ENCODE measurements around the gene CUL2. TPM values are rescaled to one million over a fixed set of nuclear protein-coding genes. Genes with fewer than 3 reads are reported as not detected.

The CUL2 gene
- total and polyA plus RNA-seq, 3 donors from 2014 or later: 37.6 to 47.0 (median 43.8) TPM

GRCh38 chr10:35020481-35020880 lies 69.7 kb downstream of the CUL2 start:
- H3K27ac ChIP-seq: no peak overlapping the region
- no peak overlapping the region for H3K4me3 ChIP-seq
- WGBS, 2 donors: 86% methylated on average over 2 of the region's 2 CpGs
- intact Hi-C loops (cut with DNase I; ENCODE audit: low total_unique reads): no loop called here
- TF ChIP-seq CTCF (IDR thresholded peaks at IDR 0.05) (no peak), POLR2A (IDR thresholded peaks at IDR 0.05) (no peak)
- H3K4me1 ChIP-seq: no peaks in the 10 kb centered on the region
- no peaks in the 10 kb centered on the region for H3K27me3 ChIP-seq
- H3K36me3 ChIP-seq (ENCODE audit: low read depth, missing control alignments): no peaks in the 10 kb centered on the region
- H3K9me3 ChIP-seq: no peaks in the 10 kb centered on the region
- DNase-seq: no peak

- no peak for TF ChIP-seq POLR2A (IDR thresholded peaks at IDR 0.05)
- no peaks in the 10 kb centered on the region for H3K9me3 ChIP-seq
- H3K27me3 ChIP-seq: no peaks in the 10 kb centered on the region
- H3K27ac ChIP-seq: no peak overlapping the region
- intact Hi-C loops (cut with DNase I; ENCODE audit: low total_unique reads): no loop called here
- H3K4me1 ChIP-seq: no peaks in the 10 kb centered on the region
- DNase-seq: no peak
- 87% methylated on average over 8 of the region's 8 CpGs for WGBS, 2 donors
- H3K4me3 ChIP-seq: no peak overlapping the region
- no peaks in the 10 kb centered on the region for H3K36me3 ChIP-seq (ENCODE audit: low read depth, missing control alignments)
Observed at GRCh38 chr10:35019041-35020024, 70.8 kb downstream of the CUL2 start.

GRCh38 chr10:35017608-35018007 lies 72.5 kb downstream of the CUL2 start:
- Histone ChIP-seq H3K27me3 (no peaks in the 10 kb centered on the region), H3K36me3 (ENCODE audit: low read depth, missing control alignments) (no peaks in the 10 kb centered on the region), H3K9me3 (no peaks in the 10 kb centered on the region), H3K4me1 (no peaks in the 10 kb centered on the region), H3K4me3 (no peak overlapping the region), H3K27ac (no peak overlapping the region)
- no peak for DNase-seq
- 84 to 93% methylated on average over 5 of the region's 5 CpGs for WGBS, 2 donors
- intact Hi-C loops (cut with DNase I; ENCODE audit: low total_unique reads): no loop called here
- TF ChIP-seq CTCF (IDR thresholded peaks at IDR 0.05) (no peak), POLR2A (IDR thresholded peaks at IDR 0.05) (no peak)

GRCh38 chr10:35015843-35016408 lies 74.2 kb downstream of the CUL2 start:
- intact Hi-C loops (cut with DNase I; ENCODE audit: low total_unique reads): no loop called here
- no peak for DNase-seq

More at GRCh38 chr10:35015843-35016408, 74.2 kb downstream of the CUL2 start:
- TF ChIP-seq POLR2A (IDR thresholded peaks at IDR 0.05): no peak
- TF ChIP-seq CTCF (IDR thresholded peaks at IDR 0.05): no peak
- Histone ChIP-seq H3K4me3 (no peak overlapping the region), H3K9me3 (no peaks in the 10 kb centered on the region), H3K4me1 (no peaks in the 10 kb centered on the region), H3K27ac (no peak overlapping the region), H3K27me3 (no peaks in the 10 kb centered on the region), H3K36me3 (ENCODE audit: low read depth, missing control alignments) (no peaks in the 10 kb centered on the region)
- 87 to 93% methylated on average over 5 of the region's 5 CpGs for WGBS, 2 donors
